Heart left ventricle (tissue), 13 donors: ENCODE measurements around the gene ENGASE.

Source experiments
- POLR2A ChIP-seq, 2 donors: fragments of 450-650 bp; IDR thresholded peaks; one replicate each; pipeline ENCODE4 v1.6.1; 2017; ENCODE audit warnings: antibody characterized with exemption in 2 of 2, mild to moderate bottlenecking in 2 of 2, moderate library complexity in 2 of 2
- TF ChIP-seq, protein P1 (sequence below), 12 donors: fragments of 200-600 bp; sonication (generic) in 4 of 12; IDR thresholded peaks; one replicate each; pipeline versions ENCODE4 v1.5.0 to v1.8.0; 2018 to 2022; ENCODE audit warnings: antibody characterized with exemption in 12 of 12, mild to moderate bottlenecking in 5 of 12
- donor health status: ischemic (EF 13 %, LVEDD 7.1; RV severe dilation, severe dysfunction).
- donor health status: DM: no; HTN: yes; CAD: no.
- donor health status: DM: no; HTN: no; CAD: no.
- donor health status: ischemic (EF 25% LVEDD 6.9; RV normal size, moderate dysfunction).
- donor health status: ischemic (EF 25% LVEDD 5.7; RV mildly dilated, moderate dysfunction).
- donor health status: ischemic (EF 35%, LVEDD 5.7; RV mildly dilated, moderate dysfunction).
- donor health status: nonischemic (EF 11% LVEDD 7.7; RV severe dilation, severe dysfunction).
- donor health status: DM: yes; HTN: yes; CAD: no.
- donor health status: PGD.
- donor health status: ischemic (EF 29% LVEDD 5.4; RV normal size, mild dysfunction).
- donor health status: nonischemic (EF 23%, LVEDD 6.1; RV moderate dilation, normal function).

DNA sequence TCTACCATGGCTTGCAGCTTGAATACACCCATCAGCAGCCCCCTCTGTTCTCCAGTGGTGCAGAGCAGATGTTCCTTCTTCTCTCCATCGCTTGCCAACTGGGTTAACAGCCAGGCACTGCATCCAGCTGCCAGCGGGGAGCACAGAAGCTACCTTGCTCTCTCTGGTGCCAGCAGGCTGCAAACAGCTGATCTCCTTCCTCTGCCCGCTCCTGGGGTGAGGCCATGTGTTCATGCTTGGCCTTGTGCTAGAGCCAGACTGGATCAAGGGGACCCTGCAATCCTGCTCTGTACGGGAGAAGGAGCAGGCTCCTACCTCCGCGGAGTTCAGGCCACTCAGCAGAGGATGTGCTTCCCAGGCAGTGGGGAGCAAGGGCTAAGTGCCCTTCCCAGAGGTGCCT lies 24.1 kb upstream of the ENGASE start:
- TF ChIP-seq, protein P1, sequence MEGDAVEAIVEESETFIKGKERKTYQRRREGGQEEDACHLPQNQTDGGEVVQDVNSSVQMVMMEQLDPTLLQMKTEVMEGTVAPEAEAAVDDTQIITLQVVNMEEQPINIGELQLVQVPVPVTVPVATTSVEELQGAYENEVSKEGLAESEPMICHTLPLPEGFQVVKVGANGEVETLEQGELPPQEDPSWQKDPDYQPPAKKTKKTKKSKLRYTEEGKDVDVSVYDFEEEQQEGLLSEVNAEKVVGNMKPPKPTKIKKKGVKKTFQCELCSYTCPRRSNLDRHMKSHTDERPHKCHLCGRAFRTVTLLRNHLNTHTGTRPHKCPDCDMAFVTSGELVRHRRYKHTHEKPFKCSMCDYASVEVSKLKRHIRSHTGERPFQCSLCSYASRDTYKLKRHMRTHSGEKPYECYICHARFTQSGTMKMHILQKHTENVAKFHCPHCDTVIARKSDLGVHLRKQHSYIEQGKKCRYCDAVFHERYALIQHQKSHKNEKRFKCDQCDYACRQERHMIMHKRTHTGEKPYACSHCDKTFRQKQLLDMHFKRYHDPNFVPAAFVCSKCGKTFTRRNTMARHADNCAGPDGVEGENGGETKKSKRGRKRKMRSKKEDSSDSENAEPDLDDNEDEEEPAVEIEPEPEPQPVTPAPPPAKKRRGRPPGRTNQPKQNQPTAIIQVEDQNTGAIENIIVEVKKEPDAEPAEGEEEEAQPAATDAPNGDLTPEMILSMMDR (IDR thresholded peaks at IDR 0.05): no peak
- TF ChIP-seq POLR2A (IDR thresholded peaks at IDR 0.05): no peak
